ENCODE data around the gene CDKL5.

The CDKL5 gene

DNA sequence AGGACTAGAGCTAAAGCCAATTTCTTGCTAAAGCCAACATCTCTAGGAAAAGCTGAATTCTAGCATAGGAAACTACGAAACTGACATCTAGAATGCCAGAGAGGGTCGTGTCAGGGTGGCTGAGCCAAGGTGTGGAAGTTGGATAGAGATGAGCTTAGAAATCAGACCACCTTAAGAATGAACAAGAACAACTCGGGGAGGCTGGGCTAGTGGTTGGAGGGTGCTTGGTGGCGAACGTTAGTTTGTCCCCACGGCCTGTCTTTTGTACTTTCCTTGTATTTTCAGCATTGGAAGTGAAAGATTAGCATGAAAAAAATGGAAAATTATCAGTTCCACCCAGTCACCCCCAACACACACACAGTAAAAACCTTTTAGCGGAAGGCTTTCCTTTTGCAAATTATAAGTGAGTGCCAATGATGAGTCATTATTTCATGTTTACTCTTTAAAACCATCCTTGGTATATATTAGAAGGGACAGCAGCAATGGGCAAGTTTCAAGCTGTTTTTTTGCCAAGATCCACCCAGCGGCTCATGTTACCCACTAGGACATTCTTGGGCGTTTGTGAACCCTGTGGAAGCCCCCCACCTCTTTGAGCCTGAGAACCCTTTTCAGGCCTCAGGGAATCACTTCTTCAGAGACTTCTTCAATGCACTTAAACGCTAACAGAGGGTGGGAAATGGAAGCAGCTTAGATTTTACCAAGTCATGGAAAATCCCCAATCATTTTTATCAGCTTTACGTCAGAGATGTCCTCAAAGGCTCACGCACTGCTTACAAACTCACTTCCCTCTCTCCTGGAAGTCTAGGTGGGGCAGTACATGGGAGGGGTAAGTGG lies 277.2 kb downstream of the CDKL5 start:
- no peak for DNase-seq

Data from stimulated activated CD4-positive, alpha-beta T cell treated with anti-CD3 and anti-CD28 coated beads, Interleukin-2, amount 100 ng/mL, for 48 hours (primary cell).